ENCODE results near the gene SLC41A3.
"Not testable (repeated sequence)": the region's sequence is repeated elsewhere in the genome, so short reads cannot be mapped to it uniquely, and the experiment has no call there.

DNA sequence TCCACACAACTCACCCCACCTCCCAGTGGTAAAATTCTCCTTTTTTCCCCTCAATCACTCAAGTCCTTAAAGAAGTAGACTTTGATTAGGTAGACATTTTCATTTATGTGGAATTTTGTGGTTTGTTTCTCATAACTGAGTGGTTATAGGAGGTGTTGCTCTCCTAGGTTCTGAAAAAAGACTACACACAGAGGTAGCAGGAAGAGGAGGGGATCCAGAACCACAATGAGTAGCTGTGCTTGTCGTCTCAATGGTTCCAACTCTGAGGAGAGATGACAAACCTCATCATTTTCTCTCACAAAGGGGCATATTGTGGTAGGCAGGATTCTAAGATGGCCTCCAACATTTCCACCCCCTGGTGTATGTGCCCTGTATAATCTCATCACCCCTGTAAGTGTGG, 120.1 kb downstream of the SLC41A3 start:
- not testable (repeated sequence) for TF ChIP-seq NFYA (IDR thresholded peaks at IDR 0.05; ENCODE audit: borderline replicate concordance, low read depth, low read length); CTCF (IDR thresholded peaks at IDR 0.05 in 2 of 3, conservative IDR thresholded peaks at IDR 0.05 in 1 of 3; ENCODE audit: control insufficient read depth in 2 of 3, extremely low read depth in 1 of 3, insufficient read depth in 1 of 3, low read depth in 3 of 3, low read length in 3 of 3); POLR2A (IDR thresholded peaks at IDR 0.05; ENCODE audit: low read depth, low read length); POLR2AphosphoS5 (IDR thresholded peaks at IDR 0.05; ENCODE audit: low read length); YY1 (IDR thresholded peaks at IDR 0.05; ENCODE audit: low read depth, low read length)
